ENCODE results near the gene LSP1.

- TF ChIP-seq CTCF (conservative IDR thresholded peaks at IDR 0.05) (no peak), ZFX (IDR thresholded peaks at IDR 0.05) (no peak)
Measured at GRCh38 chr11:1909524-1909923, 56.6 kb downstream of the LSP1 start.
